ENCODE results near the gene PPP2R5D. TPM values are rescaled to one million over a fixed set of nuclear protein-coding genes. Genes with fewer than 3 reads are reported as not detected.
"Not testable (repeated sequence)": the region's sequence is repeated elsewhere in the genome, so short reads cannot be mapped to it uniquely, and the experiment has no call there.

The PPP2R5D gene
- total RNA-seq, 4 donors from 2014 or later: 28.7 to 43.8 (median 36.4) TPM

DNA sequence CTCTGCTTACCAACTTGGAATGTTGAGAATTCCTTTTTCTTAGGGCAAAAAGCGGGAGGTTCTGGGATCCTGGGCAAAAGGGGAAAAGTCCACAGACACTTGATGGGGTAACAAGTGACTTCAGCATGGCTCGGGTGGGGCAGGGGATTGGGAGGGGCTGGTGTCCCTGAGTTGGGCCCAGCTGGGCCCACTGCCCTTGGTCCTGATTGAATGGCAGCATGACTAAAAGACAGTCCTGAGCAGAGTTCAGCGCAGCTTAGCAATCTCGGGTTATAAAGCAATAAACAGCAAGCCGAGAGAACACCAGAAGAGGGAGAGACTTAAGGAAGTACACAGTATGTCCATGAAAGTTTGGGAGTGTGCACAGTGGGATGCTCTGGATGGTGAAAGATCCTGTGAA is 5.6 kb downstream of the PPP2R5D start:
- intact Hi-C loops (cut with DNase I; ENCODE audit: low total_unique reads): loop anchor here (10.0 kb wide), 1 partner anchor 65 kb away; the partner anchor contains the start of gene CNPY3
- Histone ChIP-seq H3K27ac (no peak overlapping the region), H3K36me3 (no peaks in the 10 kb centered on the region), H3K4me3 (no peak overlapping the region), H3K27me3 (no peaks in the 10 kb centered on the region), H3K9me3 (no peaks in the 10 kb centered on the region), H3K4me1 (peaks cover 0 to 13% of the 10 kb centered on the region in 2 donors)
- no peak for DNase-seq
- no peak for TF ChIP-seq POLR2A (IDR thresholded peaks at IDR 0.05)
- TF ChIP-seq, protein P1, sequence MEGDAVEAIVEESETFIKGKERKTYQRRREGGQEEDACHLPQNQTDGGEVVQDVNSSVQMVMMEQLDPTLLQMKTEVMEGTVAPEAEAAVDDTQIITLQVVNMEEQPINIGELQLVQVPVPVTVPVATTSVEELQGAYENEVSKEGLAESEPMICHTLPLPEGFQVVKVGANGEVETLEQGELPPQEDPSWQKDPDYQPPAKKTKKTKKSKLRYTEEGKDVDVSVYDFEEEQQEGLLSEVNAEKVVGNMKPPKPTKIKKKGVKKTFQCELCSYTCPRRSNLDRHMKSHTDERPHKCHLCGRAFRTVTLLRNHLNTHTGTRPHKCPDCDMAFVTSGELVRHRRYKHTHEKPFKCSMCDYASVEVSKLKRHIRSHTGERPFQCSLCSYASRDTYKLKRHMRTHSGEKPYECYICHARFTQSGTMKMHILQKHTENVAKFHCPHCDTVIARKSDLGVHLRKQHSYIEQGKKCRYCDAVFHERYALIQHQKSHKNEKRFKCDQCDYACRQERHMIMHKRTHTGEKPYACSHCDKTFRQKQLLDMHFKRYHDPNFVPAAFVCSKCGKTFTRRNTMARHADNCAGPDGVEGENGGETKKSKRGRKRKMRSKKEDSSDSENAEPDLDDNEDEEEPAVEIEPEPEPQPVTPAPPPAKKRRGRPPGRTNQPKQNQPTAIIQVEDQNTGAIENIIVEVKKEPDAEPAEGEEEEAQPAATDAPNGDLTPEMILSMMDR (IDR thresholded peaks at IDR 0.05): no peak

DNA sequence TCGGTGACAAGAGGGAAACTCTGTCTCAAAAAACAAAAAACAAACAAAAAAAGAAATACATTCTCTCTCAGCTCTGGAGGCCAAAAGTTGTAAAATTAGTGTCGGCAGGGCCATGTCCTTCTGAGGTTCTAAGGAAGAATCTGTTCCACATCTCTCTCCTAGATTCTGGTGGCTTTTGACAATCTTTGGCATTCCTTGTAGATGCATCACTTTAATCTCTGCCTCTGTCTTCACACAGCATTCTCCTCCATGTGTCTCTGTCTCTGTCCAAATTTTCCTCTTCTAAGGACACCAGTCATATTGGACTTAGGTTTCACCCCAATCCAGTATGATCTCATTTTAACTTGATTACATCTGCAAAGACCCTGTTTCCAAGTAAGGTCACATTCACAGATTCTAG is 9.1 kb downstream of the PPP2R5D start:
- Histone ChIP-seq H3K4me1 (no peaks in the 10 kb centered on the region), H3K36me3 (no peaks in the 10 kb centered on the region), H3K27ac (no peak overlapping the region), H3K9me3 (no peaks in the 10 kb centered on the region), H3K27me3 (no peaks in the 10 kb centered on the region), H3K4me3 (no peak overlapping the region)
- TF ChIP-seq POLR2A (IDR thresholded peaks at IDR 0.05): no peak
- TF ChIP-seq, protein P1 (IDR thresholded peaks at IDR 0.05): no peak
- intact Hi-C loops (cut with DNase I; ENCODE audit: low total_unique reads): no loop called here
- DNase-seq: no peak

GRCh38 chr6:42996513-42996912 is 12.1 kb downstream of the PPP2R5D start:
- Histone ChIP-seq H3K27me3 (no peaks in the 10 kb centered on the region), H3K4me3 (no peak overlapping the region), H3K9me3 (no peaks in the 10 kb centered on the region), H3K27ac (no peak overlapping the region), H3K4me1 (no peaks in the 10 kb centered on the region), H3K36me3 (no peaks in the 10 kb centered on the region)
- TF ChIP-seq, protein P1 (IDR thresholded peaks at IDR 0.05): no peak
- TF ChIP-seq POLR2A (IDR thresholded peaks at IDR 0.05): no peak
- intact Hi-C loops (cut with DNase I; ENCODE audit: low total_unique reads): no loop called here
- no peak for DNase-seq

- intact Hi-C loops (cut with DNase I; ENCODE audit: low total_unique reads); H3K4me1 ChIP-seq; H3K27me3 ChIP-seq: not testable (repeated sequence)
These were observed 13.8 kb downstream of the PPP2R5D start for GRCh38 chr6:42998205-42998604.

GRCh38 chr6:43001843-43002242 is 17.5 kb downstream of the PPP2R5D start:
- DNase-seq: no peak
- no peaks in the 10 kb centered on the region for H3K27me3 ChIP-seq

More at GRCh38 chr6:42998205-42998604, 13.8 kb downstream of the PPP2R5D start:
- H3K36me3 ChIP-seq, H3K9me3 ChIP-seq, DNase-seq, H3K27ac ChIP-seq, H3K4me3 ChIP-seq: not testable (repeated sequence)

More at GRCh38 chr6:43001843-43002242, 17.5 kb downstream of the PPP2R5D start:
- no peak overlapping the region for H3K27ac ChIP-seq
- intact Hi-C loops (cut with DNase I; ENCODE audit: low total_unique reads): no loop called here
- no peaks in the 10 kb centered on the region for H3K36me3 ChIP-seq
- TF ChIP-seq, protein P1 (IDR thresholded peaks at IDR 0.05): no peak
- no peak for TF ChIP-seq POLR2A (IDR thresholded peaks at IDR 0.05)
- no peaks in the 10 kb centered on the region for H3K9me3 ChIP-seq
- no peak overlapping the region for H3K4me3 ChIP-seq
- no peaks in the 10 kb centered on the region for H3K4me1 ChIP-seq

Measured in uterus (tissue), 4 donors.